Vagina (tissue), 2 donors: ENCODE data around the gene LGALS12. TPM values are rescaled to one million over a fixed set of nuclear protein-coding genes. Genes with fewer than 3 reads are reported as not detected.
"Not testable (repeated sequence)": the region's sequence is repeated elsewhere in the genome, so short reads cannot be mapped to it uniquely, and the experiment has no call there.

Experiments used
- DNase-seq, 2 donors: peaks; one replicate each; pipeline ENCODE4 v3.0.0-alpha.2; 2017; ENCODE audit errors: extremely low spot score in 2 of 2
- H3K27ac ChIP-seq: fragments of 200-600 bp; sonication (generic); one replicate; pipeline ENCODE4 v1.5.1; 2019
- H3K27me3 ChIP-seq: fragments of 200-600 bp; sonication (generic); one replicate; pipeline ENCODE4 v1.5.1; 2019
- H3K36me3 ChIP-seq, 2 donors: fragments of 200-600 bp; sonication (generic); one replicate each; pipeline ENCODE4 v1.5.1; 2017 to 2019
- H3K4me1 ChIP-seq: fragments of 200-600 bp; sonication (generic); one replicate; pipeline ENCODE4 v1.5.1; 2019
- H3K4me3 ChIP-seq, 2 donors: fragments of 200-600 bp; sonication (generic); 1 replicate in 1 of 2; 2 replicates in 1 of 2; pipeline ENCODE4 v1.5.1; 2016 to 2019
- H3K9me3 ChIP-seq: fragments of 200-600 bp; sonication (generic); one replicate; pipeline ENCODE4 v1.5.1; 2019
- CTCF ChIP-seq, 3 experiments: fragments of 450-650 bp in 2 of 3; fragments of 200-600 bp in 1 of 3; sonication (generic) in 1 of 3; IDR thresholded peaks; one replicate each; pipeline ENCODE4 v1.5.1; 2017 to 2019; ENCODE audit warnings: antibody characterized with exemption in 3 of 3, mild to moderate bottlenecking in 2 of 3, moderate library complexity in 2 of 3
- POLR2A ChIP-seq, 2 donors: fragments of 450-650 bp; IDR thresholded peaks; one replicate each; pipeline ENCODE4 v1.6.1; 2017; ENCODE audit warnings: antibody characterized with exemption in 2 of 2, mild to moderate bottlenecking in 2 of 2, moderate library complexity in 2 of 2
- POLR2AphosphoS5 ChIP-seq, 2 donors: sonication (generic); formaldehyde crosslinking; IDR thresholded peaks; one replicate each; pipeline ENCODE4 v1.9.0; 2017; ENCODE audit warnings: antibody characterized with exemption in 2 of 2, mild to moderate bottlenecking in 2 of 2, low read depth in 1 of 2; ENCODE audit not compliant: insufficient read depth in 1 of 2
- intact Hi-C: fragments of 100-400 bp; cut with DNase I; formaldehyde crosslinking; loops from one replicate; pipeline ENCODE4 v1.15.1; 2023
- total RNA-seq: library from RNA; depleted of rRNA; stranded (reverse); fragments of >200 nt; gene quantifications from one replicate; pipeline ENCODE4 v1.2.3, GENCODE V29; 2016

Gene LGALS12
- total RNA-seq, 1 donor from 2014 or later: 2.7 TPM

GRCh38 chr11:63521896-63522295, 16.0 kb downstream of the LGALS12 start:
- Histone ChIP-seq H3K27ac (no peak overlapping the region), H3K27me3 (no peaks in the 10 kb centered on the region), H3K9me3 (no peaks in the 10 kb centered on the region), H3K36me3 (no peaks in the 10 kb centered on the region), H3K4me3 (no peak overlapping the region), H3K4me1 (no peaks in the 10 kb centered on the region)
- DNase-seq: no peak
- TF ChIP-seq CTCF (IDR thresholded peaks at IDR 0.05) (no peak), POLR2AphosphoS5 (IDR thresholded peaks at IDR 0.05; ENCODE audit: insufficient read depth in 1 of 2, low read depth in 1 of 2) (no peak), POLR2A (IDR thresholded peaks at IDR 0.05) (no peak)
- intact Hi-C loops: no loop called here

GRCh38 chr11:63523151-63523550, 17.3 kb downstream of the LGALS12 start:
- H3K9me3 ChIP-seq: no peaks in the 10 kb centered on the region
- H3K4me3 ChIP-seq: no peak overlapping the region
- H3K36me3 ChIP-seq: no peaks in the 10 kb centered on the region
- no peak overlapping the region for H3K27ac ChIP-seq
- H3K27me3 ChIP-seq: no peaks in the 10 kb centered on the region
- intact Hi-C loops: no loop called here
- no peaks in the 10 kb centered on the region for H3K4me1 ChIP-seq
- DNase-seq: no peak
- TF ChIP-seq POLR2A (IDR thresholded peaks at IDR 0.05): no peak
- TF ChIP-seq POLR2AphosphoS5 (IDR thresholded peaks at IDR 0.05; ENCODE audit: insufficient read depth in 1 of 2, low read depth in 1 of 2): no peak
- TF ChIP-seq CTCF (IDR thresholded peaks at IDR 0.05): no peak

GRCh38 chr11:63527667-63528066, 21.8 kb downstream of the LGALS12 start:
- intact Hi-C loops: no loop called here
- H3K27me3 ChIP-seq: no peaks in the 10 kb centered on the region

GRCh38 chr11:63528156-63528555, 22.3 kb downstream of the LGALS12 start:
- intact Hi-C loops, H3K9me3 ChIP-seq, H3K4me1 ChIP-seq, H3K27me3 ChIP-seq, H3K27ac ChIP-seq, DNase-seq, H3K36me3 ChIP-seq, H3K4me3 ChIP-seq: not testable (repeated sequence)

More at GRCh38 chr11:63527667-63528066, 21.8 kb downstream of the LGALS12 start:
- Histone ChIP-seq H3K36me3 (no peaks in the 10 kb centered on the region), H3K4me1 (peaks cover 7% of the 10 kb centered on the region), H3K27ac (no peak overlapping the region), H3K9me3 (no peaks in the 10 kb centered on the region), H3K4me3 (no peak overlapping the region)
- no peak for TF ChIP-seq POLR2AphosphoS5 (IDR thresholded peaks at IDR 0.05; ENCODE audit: insufficient read depth in 1 of 2, low read depth in 1 of 2)
- TF ChIP-seq POLR2A (IDR thresholded peaks at IDR 0.05): no peak
- TF ChIP-seq CTCF (IDR thresholded peaks at IDR 0.05): no peak
- DNase-seq: no peak

GRCh38 chr11:63528729-63529278, 22.9 kb downstream of the LGALS12 start:
- H3K27me3 ChIP-seq, H3K4me3 ChIP-seq, H3K36me3 ChIP-seq, DNase-seq, H3K27ac ChIP-seq, H3K4me1 ChIP-seq, intact Hi-C loops, H3K9me3 ChIP-seq: not testable (repeated sequence)

GRCh38 chr11:63529373-63529772, 23.5 kb downstream of the LGALS12 start:
- intact Hi-C loops, H3K36me3 ChIP-seq, H3K4me1 ChIP-seq, H3K9me3 ChIP-seq, H3K4me3 ChIP-seq, H3K27ac ChIP-seq, DNase-seq, H3K27me3 ChIP-seq: not testable (repeated sequence)

- H3K27ac ChIP-seq: no peak overlapping the region
- H3K9me3 ChIP-seq: no peaks in the 10 kb centered on the region
- H3K36me3 ChIP-seq: no peaks in the 10 kb centered on the region
- H3K4me3 ChIP-seq: no peak overlapping the region
- H3K27me3 ChIP-seq: no peaks in the 10 kb centered on the region
- H3K4me1 ChIP-seq: peaks cover 7% of the 10 kb centered on the region
- no peak for DNase-seq
- no peak for TF ChIP-seq POLR2AphosphoS5 (IDR thresholded peaks at IDR 0.05; ENCODE audit: insufficient read depth in 1 of 2, low read depth in 1 of 2)
- TF ChIP-seq CTCF (IDR thresholded peaks at IDR 0.05): no peak
- no peak for TF ChIP-seq POLR2A (IDR thresholded peaks at IDR 0.05)
- intact Hi-C loops: no loop called here
Observed at GRCh38 chr11:63530021-63530420, 24.1 kb downstream of the LGALS12 start.

GRCh38 chr11:63531074-63531792, 25.3 kb downstream of the LGALS12 start:
- H3K36me3 ChIP-seq, DNase-seq, H3K9me3 ChIP-seq, H3K27ac ChIP-seq, intact Hi-C loops, H3K27me3 ChIP-seq, H3K4me3 ChIP-seq: not testable (repeated sequence)
- peaks cover 12% of the 10 kb centered on the region for H3K4me1 ChIP-seq
